Activated effector memory CD4-positive, alpha-beta T cell treated with anti-CD3 and anti-CD28 coated beads, Interleukin-2, amount 50 U/mL, for 16 hours (primary cell): ENCODE results near the gene APCDD1.

ENCODE experiments used
- DNase-seq: peaks from one replicate; pipeline ENCODE4 v3.0.0-alpha.2; 2020

The APCDD1 gene

DNA sequence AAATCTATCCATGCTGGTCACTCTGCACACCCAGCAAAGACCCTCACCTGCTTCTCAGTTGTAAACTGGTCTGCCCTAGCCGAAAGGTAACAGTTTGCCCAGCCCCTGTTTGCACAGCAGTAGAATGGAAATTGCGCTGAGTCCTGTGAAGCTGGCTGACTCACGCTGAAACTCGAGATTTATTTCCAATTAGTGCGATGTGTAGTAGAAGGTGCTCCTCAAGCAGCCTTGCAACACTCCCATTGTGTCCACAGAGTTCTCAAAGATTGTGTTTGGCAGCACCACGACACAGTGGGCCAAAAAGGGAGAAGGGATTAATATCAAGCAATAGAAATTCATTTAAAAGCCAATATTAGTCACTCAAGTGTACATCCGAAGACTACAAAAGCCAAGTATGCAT lies 21.7 kb upstream of the APCDD1 start:
- no peak for DNase-seq

DNA sequence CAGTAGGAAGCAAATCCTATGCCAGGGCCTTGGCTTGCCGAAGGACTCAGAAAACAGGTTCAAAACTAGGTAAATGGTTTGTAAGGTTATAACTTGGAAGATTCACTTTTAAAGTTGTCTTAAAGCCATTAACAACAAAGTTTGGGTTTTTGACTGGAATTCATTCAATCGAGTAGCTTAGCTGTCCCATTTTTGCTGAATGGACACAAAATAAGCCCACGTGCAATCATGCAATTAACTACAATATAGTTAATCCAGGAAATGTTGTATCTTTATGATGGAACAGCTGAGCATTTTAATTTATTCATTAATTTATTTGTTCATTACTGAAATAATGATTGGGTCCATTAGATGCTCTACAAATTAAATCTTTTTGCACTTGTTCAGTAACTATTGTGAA lies 18.3 kb upstream of the APCDD1 start:
- no peak for DNase-seq

DNA sequence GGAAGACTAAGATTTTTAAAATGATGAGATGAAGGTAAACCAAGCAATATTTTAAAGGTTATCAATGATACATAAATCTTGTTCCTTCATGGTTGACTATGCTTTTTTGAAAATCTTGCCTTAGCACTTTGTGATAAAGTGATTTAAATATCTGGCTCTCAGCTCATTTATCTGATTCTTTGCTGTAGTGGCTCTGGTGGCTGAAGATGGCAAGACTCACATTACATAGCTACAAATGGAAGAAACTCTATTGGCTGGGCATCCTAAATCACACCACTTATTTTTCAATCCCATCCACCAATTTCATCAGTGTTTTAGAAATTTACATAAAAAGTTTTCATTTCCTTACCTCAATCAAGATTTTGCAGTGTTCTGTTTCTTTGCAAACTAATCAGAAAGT lies 16.6 kb upstream of the APCDD1 start:
- DNase-seq: no peak

DNA sequence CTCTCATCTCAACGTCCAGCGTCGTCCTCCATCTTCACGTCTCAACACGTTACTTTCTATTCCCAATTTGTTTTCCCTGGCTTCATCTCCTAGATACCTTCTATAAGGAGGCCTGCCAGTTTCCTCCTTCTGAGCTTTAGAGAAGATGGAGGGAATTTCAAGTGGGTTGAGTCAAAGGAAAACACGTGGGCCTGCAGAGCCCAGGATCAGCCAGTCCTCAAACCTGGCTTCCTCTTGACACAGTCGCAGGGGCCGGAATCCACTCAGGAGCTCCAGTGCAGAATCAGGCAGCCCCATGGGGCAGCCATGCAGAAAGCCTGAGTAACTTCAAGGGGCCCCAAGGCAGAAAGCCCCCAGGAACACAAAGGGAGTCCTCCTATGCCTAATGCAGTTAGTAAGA lies 14.5 kb upstream of the APCDD1 start:
- DNase-seq: no peak

DNA sequence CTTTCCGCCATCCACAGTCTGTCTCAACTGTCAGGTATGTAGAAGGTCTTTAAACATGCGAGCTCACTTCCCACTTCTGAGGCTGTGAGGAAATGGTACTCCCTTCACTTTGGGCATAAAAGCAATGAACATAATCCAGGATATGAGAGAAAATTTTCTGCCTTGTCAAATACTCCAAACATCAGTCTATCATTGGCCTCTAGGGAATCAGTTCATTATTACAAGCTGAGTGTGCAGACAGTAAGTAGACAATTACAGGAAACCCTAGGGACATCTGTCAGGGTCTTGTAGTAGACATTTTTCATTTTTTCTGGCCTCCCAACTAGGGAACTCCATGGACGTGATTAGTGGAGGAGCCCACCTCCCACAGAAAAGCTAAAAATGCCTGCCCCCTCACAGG lies 13.6 kb upstream of the APCDD1 start:
- DNase-seq: no peak

DNA sequence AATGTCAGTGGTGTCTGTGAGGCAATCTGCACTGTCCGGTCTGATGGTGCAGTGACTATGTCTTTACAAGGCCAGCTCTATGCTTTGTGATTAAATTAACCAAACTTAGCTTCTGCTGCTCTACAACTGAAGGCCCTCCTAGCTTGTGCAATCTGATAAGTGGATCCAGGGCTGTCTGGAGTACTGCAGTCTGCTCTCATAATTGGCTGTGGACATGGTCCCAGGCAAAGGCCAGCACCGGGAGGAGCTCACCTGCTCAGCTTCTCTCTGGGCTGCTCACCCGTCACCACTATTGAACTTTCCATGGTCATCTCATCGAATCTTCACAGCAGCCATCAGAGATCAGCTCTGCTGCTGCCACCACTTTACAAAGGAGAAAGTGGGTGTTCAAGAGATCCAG lies 13.0 kb upstream of the APCDD1 start:
- DNase-seq: no peak

DNA sequence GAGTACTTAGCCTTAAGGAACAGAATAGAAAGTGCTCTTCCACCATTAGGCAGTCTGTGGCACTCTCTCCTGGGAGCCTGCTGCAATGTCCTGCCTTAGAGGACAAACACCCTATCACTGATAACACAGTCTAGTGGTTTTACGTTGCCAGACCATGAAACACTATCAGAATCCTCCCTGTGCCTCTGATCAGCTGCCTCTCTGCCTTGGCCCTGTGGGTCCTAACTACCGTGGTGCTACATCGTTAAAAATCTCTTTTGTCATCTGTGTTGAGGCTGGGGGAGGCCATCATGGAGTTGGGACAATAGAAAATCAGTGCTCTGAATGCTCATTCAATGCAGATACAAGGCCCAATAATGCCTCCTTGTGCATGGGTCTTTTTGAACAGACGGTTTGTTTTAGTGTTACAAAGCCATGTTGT lies 11.9 kb upstream of the APCDD1 start:
- no peak for DNase-seq

DNA sequence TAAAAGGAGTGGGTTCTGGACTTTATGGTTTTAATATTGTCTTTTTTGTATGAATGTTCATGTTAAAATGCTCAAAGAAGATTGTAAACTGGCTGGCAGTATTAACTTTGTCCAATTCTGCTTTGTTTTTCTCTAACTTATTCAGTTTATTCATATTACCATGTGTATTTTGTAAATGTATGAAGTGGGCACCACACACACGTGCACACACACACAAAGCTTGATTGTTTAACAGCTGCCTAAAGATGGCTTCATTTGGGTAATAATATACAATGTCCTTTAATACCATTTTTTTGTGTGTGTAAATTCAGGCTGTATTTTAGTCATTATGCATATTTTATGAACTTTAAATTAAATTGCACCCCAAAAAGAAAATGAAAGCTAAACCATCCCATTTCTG lies 11.4 kb upstream of the APCDD1 start:
- DNase-seq: no peak

DNA sequence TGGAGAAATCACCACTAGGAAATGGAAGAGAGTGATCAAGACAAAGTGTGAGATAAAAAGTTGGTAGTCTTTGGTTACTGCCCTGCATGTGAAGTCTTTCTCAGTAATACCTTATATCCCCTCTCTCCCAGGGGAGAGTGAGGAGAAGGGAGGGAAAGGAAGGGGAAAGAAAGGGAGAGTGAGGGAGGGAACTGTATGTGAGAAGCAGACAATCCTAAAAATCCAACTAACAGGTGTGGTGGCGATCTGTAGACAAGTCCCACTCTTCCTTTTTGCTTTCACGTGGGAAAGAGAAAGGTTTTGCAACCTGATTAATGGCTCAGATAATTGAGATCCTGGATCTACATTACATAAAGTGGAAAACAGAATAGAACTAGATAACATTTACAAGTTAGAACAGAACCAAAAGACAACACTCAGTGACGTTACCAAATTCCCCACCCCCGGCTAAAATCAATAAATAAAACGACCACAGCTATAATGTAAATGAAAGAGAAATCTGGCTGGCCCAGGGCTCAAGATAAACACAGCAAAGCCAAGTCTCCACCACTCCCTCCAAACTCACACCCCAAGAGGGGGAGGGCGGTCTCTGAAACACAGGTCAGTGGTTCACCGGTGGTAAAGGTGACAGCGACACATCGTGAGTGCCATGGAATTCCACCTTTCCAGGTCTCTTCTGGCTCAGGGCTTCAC lies 10.0 kb upstream of the APCDD1 start:
- no peak for DNase-seq

DNA sequence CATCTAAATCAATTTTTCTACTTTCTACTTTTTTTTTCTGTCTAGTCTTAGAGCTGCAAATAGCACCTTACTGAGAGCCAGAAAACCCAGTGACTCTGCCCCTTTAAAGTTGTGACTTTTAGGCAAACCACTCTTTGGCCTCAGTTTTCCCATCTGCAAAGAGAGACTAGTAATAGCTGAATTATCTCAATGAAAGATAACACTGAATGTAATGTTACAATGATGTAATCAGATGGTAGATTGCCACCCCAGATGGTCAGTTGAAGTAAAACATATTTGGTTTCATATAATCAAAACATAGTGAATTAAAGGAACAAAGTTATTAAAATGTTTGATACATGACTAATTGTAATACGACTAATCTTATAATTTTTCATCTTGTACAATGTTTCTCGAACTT lies 5.0 kb upstream of the APCDD1 start:
- DNase-seq: no peak

DNA sequence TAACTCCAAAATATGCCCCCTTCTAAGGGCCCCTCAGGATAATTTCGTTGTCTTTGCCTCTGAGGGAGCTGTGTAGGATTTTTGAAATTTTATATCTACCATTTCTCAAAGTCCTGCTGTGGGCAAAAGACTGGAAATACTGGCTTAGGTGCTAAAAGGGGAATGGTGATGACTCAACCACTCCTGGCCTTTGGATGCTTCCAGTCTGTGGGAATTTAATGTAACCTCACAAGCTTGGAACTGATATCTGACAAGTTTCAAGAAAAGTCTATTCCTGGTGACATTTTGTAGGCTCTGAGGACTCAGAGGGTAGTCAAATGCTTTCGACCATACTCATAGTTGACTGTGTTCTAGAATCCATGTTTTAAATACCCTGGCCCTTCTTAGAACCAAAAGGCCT lies 3.4 kb upstream of the APCDD1 start:
- DNase-seq: no peak

DNA sequence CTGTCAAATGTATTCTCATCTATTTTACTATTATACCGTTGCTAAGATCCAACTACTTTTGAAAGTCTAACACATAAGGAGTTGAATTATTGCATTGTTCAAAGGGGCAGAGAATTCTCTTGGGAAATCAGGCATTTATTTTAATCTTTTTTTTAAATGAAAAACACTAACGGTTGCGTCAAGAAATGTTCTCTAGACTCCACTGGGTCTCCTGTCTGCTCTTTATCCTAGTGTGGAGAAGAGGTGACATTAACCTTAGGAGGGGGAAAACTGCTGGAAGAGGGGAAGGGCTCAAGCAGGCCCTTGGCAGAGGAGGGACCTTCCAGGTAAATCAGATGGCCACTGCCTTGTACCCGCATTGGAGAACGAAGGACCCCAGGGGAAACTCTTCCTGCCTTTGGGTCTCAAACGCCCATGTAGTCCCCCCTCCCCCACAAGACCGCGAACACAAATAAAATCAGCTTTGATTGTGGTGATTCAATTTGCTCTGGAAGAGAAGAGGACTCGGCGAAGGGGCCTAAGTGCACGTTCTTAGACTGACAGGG lies 1.1 kb upstream of the APCDD1 start:
- no peak for DNase-seq

DNA sequence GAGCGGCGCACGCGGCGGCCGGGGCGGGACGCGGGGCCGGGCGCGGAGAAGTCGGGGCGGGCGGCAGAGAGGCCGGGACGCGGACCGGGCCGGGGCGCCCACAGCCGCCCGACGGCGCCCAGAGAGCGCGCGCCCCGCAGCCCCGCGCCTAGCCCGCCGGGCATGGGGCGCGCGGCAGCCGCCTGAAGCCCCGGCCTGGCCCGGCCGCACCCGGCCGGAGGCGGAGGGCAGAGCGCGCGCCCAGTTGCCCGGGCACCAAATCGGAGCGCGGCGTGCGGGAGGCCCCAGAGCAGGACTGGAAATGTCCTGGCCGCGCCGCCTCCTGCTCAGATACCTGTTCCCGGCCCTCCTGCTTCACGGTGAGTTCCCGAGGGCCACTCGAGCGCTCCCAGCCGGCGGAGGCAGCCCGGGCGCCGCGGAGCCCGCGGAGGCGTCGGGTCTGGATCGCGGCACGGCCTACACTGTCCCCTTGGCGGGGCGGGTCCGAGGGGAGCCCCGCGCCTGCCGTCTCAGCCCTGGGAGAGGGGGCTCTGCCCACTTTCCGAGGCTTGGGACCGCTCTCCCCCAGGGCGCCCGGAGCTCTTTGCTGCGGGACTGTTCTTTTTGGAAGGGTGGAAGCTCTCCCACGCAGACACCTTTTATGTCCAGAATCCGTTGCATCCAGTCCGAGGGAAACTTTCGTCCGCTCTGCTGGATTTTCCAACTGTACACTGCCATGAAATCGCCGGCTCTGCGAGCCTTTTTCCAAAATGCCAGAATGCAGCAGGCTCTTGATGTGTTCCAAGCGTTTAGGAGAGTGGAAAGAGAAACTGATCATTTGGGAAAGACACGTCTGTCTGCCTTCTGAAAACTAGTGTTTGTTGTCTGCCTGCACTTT lies 484 bp downstream of the APCDD1 start:
- DNase-seq: no peak

DNA sequence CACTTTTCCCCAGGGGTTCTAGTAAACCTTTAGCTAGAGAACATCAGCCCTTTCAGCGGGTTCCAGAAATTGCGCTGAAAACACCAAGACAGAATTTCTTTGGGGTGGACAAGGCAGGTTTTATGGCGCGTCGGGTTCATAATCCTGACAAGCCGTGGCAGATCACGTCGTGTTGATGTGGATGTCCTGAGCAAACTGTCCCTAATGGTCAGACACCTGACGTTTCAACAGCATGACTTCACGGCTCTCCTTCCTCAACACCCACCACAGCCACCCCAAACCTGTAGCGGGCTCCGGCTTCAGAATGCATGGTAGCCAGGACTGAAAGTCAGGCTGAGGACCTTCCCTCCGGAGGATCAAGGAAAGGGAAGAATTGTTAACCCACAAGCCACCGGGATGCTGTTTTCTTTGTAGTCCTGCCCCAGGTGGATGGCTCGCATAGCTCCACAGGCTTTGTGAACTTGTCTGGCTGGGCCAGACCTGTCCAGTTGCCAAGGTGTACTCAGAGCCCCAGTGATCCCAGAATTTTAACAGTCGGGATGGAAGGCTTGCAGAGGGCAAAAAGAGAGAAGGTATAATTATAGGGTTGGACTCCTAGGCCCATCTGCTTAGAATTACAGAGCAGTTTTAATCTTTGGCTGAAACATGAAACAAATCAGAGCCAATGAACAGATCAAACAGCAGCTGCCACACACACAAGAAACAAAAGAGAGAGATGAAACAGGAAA lies 1.5 kb downstream of the APCDD1 start:
- no peak for DNase-seq

DNA sequence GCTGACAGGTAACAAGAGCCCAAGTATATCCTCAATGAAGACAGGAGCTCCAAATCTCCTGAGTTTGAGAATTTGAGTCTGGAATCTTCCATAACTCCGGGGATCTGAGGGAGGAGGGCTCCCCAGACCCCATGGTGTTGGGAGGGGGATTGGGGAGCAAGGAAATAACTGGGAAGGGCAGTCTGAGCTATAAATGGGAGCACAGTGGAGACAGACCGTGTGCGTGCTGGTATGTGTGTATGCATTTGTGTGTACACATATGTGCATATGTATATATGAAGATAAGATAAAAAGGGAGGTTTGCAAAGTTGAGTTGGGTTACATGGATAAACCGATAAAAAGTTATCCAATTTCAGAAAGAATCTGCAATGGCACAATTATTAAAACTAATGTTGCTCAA lies 2.3 kb downstream of the APCDD1 start:
- no peak for DNase-seq

DNA sequence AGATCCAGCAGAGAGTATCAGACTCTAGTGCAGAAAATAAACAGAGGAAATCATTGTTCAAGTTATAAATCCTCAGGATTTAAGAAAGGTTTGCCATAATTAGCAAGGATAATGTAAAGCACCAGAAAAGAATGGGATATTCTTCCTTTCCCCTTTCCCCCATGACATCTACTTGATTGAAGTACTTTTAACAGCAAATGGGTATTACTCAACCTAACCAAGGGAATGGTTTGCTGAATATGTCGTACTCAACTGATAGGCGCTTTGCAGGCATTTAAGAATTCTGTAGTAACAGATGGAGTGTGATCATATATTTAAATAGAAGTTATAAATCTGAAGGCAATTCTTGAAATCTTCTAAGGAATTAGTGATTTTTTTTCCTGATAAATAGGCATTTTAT lies 2.7 kb downstream of the APCDD1 start:
- no peak for DNase-seq

DNA sequence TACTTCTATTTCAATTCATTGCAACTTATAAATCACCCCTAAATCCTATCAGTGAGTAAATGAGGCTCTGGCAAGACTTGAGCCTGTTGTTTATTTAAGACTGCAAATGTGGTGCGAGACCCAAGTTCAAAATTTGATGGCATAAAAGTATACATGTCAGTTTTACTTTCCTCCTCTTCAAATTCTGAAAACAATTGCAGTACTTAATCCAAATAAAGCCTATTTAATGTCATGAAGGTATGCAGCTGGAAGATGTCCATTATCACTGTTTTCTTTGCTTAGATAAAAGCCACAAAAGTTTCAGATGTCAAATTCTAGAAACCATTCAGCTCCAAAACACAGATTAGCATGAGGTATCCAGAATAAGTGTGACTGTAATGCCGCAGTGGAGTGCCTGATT lies 3.3 kb downstream of the APCDD1 start:
- no peak for DNase-seq

DNA sequence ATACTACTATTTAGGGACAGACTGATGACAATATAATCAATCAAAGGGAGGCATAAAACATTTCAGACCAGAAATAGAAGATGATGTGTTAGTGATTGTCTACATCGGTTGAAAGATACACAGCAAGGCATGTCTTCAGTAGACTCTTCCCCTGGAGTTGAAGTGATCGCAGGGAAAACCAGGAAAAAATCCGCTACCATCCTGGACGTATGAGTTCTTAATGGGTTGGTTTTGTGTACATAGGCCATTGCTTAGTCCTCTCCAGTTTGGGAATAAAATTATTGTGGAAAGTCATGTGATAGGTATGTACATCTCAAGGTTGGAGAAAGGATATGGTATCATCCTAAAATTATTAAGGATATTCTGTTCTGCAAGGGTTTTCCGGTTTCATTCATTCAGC lies 4.3 kb downstream of the APCDD1 start:
- DNase-seq: no peak

DNA sequence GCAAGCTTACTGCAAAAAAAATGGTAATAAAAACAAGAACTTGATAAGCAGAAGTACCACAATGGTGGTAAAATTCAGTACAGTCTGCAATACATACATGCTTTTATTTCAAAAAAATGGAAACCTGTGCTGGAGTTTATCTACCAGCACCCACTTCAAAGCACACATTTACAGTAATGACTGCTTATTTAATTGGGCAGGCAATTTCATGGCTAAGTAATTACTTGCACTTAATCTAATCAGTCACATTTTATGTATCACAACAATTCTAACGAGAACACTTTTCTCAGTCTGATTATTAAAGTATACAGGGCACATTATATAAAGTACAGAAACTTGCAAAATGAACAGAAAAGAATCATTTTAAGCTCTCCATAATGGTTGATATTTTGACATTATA lies 5.2 kb downstream of the APCDD1 start:
- DNase-seq: no peak

DNA sequence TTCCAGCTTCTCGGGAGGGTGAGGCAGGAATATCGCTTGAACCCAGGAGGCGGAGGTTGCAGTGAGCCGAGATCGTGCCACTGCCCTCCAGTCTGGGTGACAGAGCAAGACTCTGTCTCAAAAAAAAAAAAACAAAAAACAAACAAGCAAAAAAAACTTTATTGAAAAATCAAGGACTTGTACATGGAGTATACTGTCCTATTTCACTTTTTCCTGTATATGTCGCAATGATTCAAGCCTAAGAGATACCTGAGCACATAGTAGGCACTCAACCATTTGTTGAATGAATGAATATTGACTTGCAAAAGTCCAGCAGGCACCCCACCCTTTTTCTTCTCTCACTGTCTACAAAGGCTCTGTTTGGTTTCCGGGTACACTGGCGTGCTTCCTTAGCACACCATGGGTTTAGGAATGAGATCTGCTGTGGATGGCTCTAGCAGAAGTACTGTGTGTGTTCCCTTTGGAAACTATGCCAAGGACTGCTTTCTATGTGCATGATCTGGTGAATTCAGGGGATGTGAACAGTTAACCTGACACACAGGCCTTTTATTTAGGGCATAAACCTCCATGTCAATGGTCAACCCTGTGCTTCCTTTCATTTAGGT lies 6.1 kb downstream of the APCDD1 start:
- DNase-seq: no peak

DNA sequence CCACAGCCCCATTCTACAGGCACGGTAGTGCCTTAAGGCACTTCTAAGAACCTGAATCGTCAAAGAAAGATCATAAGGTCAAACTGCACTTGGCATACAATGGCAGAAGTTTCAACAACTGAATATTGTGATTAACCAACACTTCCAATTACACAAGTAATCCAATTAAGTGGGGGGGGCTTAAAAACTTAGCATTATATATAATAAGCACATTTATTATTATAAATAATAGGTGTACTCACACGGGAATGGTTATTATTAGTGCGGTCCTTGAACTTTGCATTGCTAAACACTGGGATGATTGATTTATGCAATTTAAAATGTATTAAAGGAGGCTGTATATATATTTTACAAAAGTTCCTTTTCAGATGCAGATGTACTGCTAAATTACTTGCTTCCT lies 7.6 kb downstream of the APCDD1 start:
- no peak for DNase-seq

DNA sequence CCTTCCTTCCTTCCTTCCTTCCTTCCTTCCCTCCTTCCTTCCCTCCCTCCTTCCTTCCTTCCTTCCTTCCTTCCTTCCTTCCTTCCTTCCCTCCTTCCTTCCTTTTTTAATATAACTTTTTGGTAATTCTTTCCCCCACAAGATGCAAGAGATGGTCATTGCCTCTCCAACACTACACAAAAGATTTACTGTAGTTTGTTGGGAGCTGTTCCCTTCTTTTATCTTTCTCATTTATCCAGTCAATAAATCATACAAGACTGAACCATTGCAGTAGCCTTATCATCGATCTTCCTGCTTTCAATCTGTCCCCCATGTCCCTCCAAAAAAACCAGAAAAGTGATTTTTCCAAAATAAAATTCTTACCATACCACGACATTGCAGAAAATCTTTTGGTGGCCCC lies 8.2 kb downstream of the APCDD1 start:
- no peak for DNase-seq

DNA sequence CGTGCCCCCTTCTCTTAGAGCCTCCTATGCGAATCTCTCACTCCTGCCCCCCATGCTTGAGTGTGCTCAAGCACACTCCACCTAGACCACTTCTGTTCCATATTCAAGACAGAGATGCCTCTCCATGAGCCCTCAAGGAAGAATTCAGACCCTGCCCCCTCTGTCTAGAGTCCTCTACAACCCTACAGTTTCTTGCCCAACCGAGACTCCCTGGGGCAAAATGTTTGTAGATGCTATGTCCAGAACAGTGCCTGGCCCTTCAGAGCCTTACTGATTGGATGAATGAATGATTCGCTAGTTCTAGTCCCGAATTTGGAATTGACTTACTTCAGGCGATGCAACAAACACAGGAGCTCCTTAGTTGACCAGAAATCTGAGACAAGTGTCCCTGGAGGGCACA lies 8.7 kb downstream of the APCDD1 start:
- DNase-seq: no peak
